Adrenal gland (tissue), 12 donors: ENCODE measurements around the gene DDX20. TPM values are rescaled to one million over a fixed set of nuclear protein-coding genes. Genes with fewer than 3 reads are reported as not detected.

Experiments used
- DNase-seq, 7 donors: peaks; one replicate each; pipeline ENCODE4 v3.0.0-alpha.2; 2019 to 2020
- H3K27ac ChIP-seq, 5 donors: fragments of 200-600 bp; sonication (generic) in 4 of 5; 1 replicate in 3 of 5; 2 replicates in 2 of 5; pipeline versions ENCODE4 v1.5.1 to v1.8.0; 2016 to 2020; ENCODE audit warnings: mild to moderate bottlenecking in 1 of 5
- H3K27me3 ChIP-seq: fragments of 200-600 bp; 2 replicates; pipeline ENCODE4 v1.8.0; 2021
- H3K36me3 ChIP-seq, 2 donors: fragments of 200-600 bp; replicated peaks in 1 of 2; 1 replicate in 1 of 2; 2 replicates in 1 of 2; pipeline versions ENCODE4 v1.5.1 to v1.8.0; 2018 to 2022
- H3K4me1 ChIP-seq, 2 donors: fragments of 200-600 bp; replicated peaks in 1 of 2; 1 replicate in 1 of 2; 2 replicates in 1 of 2; pipeline versions ENCODE4 v1.5.1 to v1.8.0; 2018 to 2021
- H3K4me3 ChIP-seq, 4 donors: fragments of 200-600 bp; sonication (generic) in 3 of 4; one replicate each; pipeline ENCODE4 v1.5.1; 2016 to 2018
- H3K9me3 ChIP-seq, 3 donors: fragments of 200-600 bp; sonication (generic) in 1 of 3; replicated peaks in 1 of 3; 1 replicate in 2 of 3; 2 replicates in 1 of 3; pipeline versions ENCODE4 v1.5.1 to v1.8.0; 2016 to 2021
- CTCF ChIP-seq, 6 experiments: fragments of 450-650 bp in 4 of 6; fragments of 200-600 bp in 2 of 6; sonication (generic) in 1 of 6; IDR thresholded peaks; 1 replicate in 5 of 6; 2 replicates in 1 of 6; pipeline versions ENCODE4 v1.5.1 to v1.8.0; 2016 to 2021; ENCODE audit warnings: antibody characterized with exemption in 6 of 6, mild to moderate bottlenecking in 2 of 6, moderate library complexity in 1 of 6
- POLR2A ChIP-seq, 2 donors: fragments of 450-650 bp; IDR thresholded peaks; one replicate each; pipeline ENCODE4 v1.6.1; 2017; ENCODE audit warnings: antibody characterized with exemption in 2 of 2, mild to moderate bottlenecking in 2 of 2, moderate library complexity in 1 of 2
- WGBS, 4 donors: extraction: QIAGEN DNeasy Blood & Tissue Kit in 2 of 4; methylation state at CpG; one replicate each; pipeline versions ENCODE4 v1.1.5 to v1.1.7; 2013 to 2017; 5-methylcytosine and 5-hydroxymethylcytosine counted together
- intact Hi-C, 2 donors: fragments of 100-400 bp; cut with DNase I; formaldehyde crosslinking; loops; one replicate each; pipeline versions ENCODE4 v1.14.1 to v1.15.0; 2022 to 2023
- polyA plus RNA-seq, 3 donors: library from polyadenylated mRNA; stranded (reverse); fragments of 200-250 nt in 2 of 3; fragments of 350-450 nt in 1 of 3; fragmentation: Illumina TruSeq in 1 of 3; extraction: RNeasy Lipid Tissue Mini Kit (QIAGEN cat#74804) in 1 of 3; gene quantifications; one replicate each; pipeline ENCODE4 v1.2.3, GENCODE V29; 2013 to 2014
- total RNA-seq, 9 donors: library from RNA; depleted of rRNA in 4 of 9; stranded (reverse); fragments of >200 nt in 4 of 9; fragments of 120-200 nt in 1 of 9; fragmentation: NEBNext Ultra II Directional in 1 of 9; extraction: Animal tissue kit (Norgen Biotek cat#: 25700) in 1 of 9; gene quantifications; one replicate each; pipeline versions ENCODE4 v1.1.0 to v1.2.4, GENCODE V29; 2013 to 2023
- donor health status: healthy with polysubstance abuse.
- donor health status: Bipolar disorder and iron deficiency.
- donor health status: DM: yes; HTN: yes; CAD: no.
- donor health status: DM: no; HTN: no; CAD: no.
- donor health status: DM: no; HTN: no; CAD: no.
- donor health status: DM: yes; HTN: yes; CAD: no.

The DDX20 gene
- total and polyA plus RNA-seq, 12 donors, result 6.2 to 19.9 (median 11.6) TPM

- H3K4me1 ChIP-seq, result no peaks in the 10 kb centered on the region
- peak in 1 of 7 donors; percentile 44 for DNase-seq
- TF ChIP-seq POLR2A (IDR thresholded peaks at IDR 0.05) (no peak), CTCF (IDR thresholded peaks at IDR 0.05) (no peak)
- no peaks in the 10 kb centered on the region for H3K9me3 ChIP-seq
- WGBS, 4 donors, result 84 to 92% (median 88%) methylated on average over 7 of the region's 7 CpGs
- intact Hi-C loops, result no loop called here
- H3K27ac ChIP-seq, result no peak overlapping the region
- H3K36me3 ChIP-seq, result no peaks in the 10 kb centered on the region
- H3K4me3 ChIP-seq, result no peak overlapping the region
- H3K27me3 ChIP-seq, result no peaks in the 10 kb centered on the region
These were observed 25.6 kb upstream of the DDX20 start for GRCh38 chr1:111729946-111730681.

- H3K27ac ChIP-seq, result no peak overlapping the region
- 80 to 88% (median 84%) methylated on average over 4 of the region's 4 CpGs for WGBS, 4 donors
- H3K9me3 ChIP-seq, result no peaks in the 10 kb centered on the region
- H3K36me3 ChIP-seq, result no peaks in the 10 kb centered on the region
- intact Hi-C loops, result no loop called here
- DNase-seq, result peak in 1 of 7 donors; percentile 12
- H3K4me1 ChIP-seq, result no peaks in the 10 kb centered on the region
- no peak overlapping the region for H3K4me3 ChIP-seq
- TF ChIP-seq CTCF (IDR thresholded peaks at IDR 0.05), result no peak
- no peak for TF ChIP-seq POLR2A (IDR thresholded peaks at IDR 0.05)
- no peaks in the 10 kb centered on the region for H3K27me3 ChIP-seq
These were observed 25.0 kb upstream of the DDX20 start for GRCh38 chr1:111730706-111731105.

- H3K4me1 ChIP-seq, result peaks cover 0 to 8% of the 10 kb centered on the region in 2 donors
- TF ChIP-seq CTCF (IDR thresholded peaks at IDR 0.05), result no peak
- TF ChIP-seq POLR2A (IDR thresholded peaks at IDR 0.05), result no peak
- H3K27ac ChIP-seq, result no peak overlapping the region
- intact Hi-C loops, result no loop called here
- H3K4me3 ChIP-seq, result no peak overlapping the region
- H3K27me3 ChIP-seq, result no peaks in the 10 kb centered on the region
- DNase-seq, result peak in 2 of 7 donors; percentile 8 to 33
- 78 to 85% (median 80%) methylated on average over 6 of the region's 6 CpGs for WGBS, 4 donors
- H3K9me3 ChIP-seq, result no peaks in the 10 kb centered on the region
- H3K36me3 ChIP-seq, result no peaks in the 10 kb centered on the region
These were observed 23.7 kb upstream of the DDX20 start for GRCh38 chr1:111731956-111732355.

- Histone ChIP-seq H3K27me3 (no peaks in the 10 kb centered on the region), H3K9me3 (no peaks in the 10 kb centered on the region), H3K27ac (peak overlapping the region in 2 of 5 donors; percentile 64 to 88), H3K4me3 (no peak overlapping the region), H3K4me1 (peaks cover 0 to 15% of the 10 kb centered on the region in 2 donors), H3K36me3 (no peaks in the 10 kb centered on the region)
- no peak for TF ChIP-seq CTCF (IDR thresholded peaks at IDR 0.05)
- 90 to 95% (median 91%) methylated on average over 7 of the region's 7 CpGs for WGBS, 4 donors
- DNase-seq, result peak in 2 of 7 donors; percentile 10 to 41
- intact Hi-C loops, result no loop called here
These were observed 23.0 kb upstream of the DDX20 start for GRCh38 chr1:111732718-111733117.
